HEK293 (cell line): Measurements from ENCODE around the gene MCU.
A peak's percentile ranks its signal among the peaks of the same experiment; 100 is the strongest.

Experiments used
- CTCF ChIA-PET: fragments of 350-600 bp; formaldehyde crosslinking; extraction: SDS; loops from one replicate; lab custom pipeline; 2021; ENCODE audit warnings: antibody characterized with exemption; lab: Yijun Ruan, JAX
- POLR2A ChIA-PET: fragments of 300-600 bp; formaldehyde crosslinking; extraction: SDS; loops from one replicate; lab custom pipeline; 2020; ENCODE audit warnings: antibody characterized with exemption, inconsistent platforms; lab: Yijun Ruan, JAX
- H3K27ac ChIP-seq: fragments of 200-500 bp; sonication (Bioruptor generic); 2 replicates; pipeline ENCODE4 v1.5.1; 2014; ENCODE audit warnings: low read depth, low read length, control low read depth, inconsistent platforms; ENCODE audit errors: extremely low read depth
- H3K36me3 ChIP-seq, 2 experiments: fragments of 200-500 bp in 1 of 2; sonication (Bioruptor generic) in 1 of 2; 1 replicate in 1 of 2; 2 replicates in 1 of 2; pipeline ENCODE4 v1.5.1; 2014 to 2017; ENCODE audit warnings: inconsistent platforms in 2 of 2, low read length in 2 of 2; ENCODE audit not compliant: control insufficient read depth in 2 of 2, insufficient read depth in 1 of 2
- H3K4me1 ChIP-seq: fragments of 200-500 bp; sonication (Bioruptor generic); 2 replicates; pipeline ENCODE4 v1.5.1; 2014; ENCODE audit warnings: mild to moderate bottlenecking, low read length, inconsistent platforms; ENCODE audit not compliant: control insufficient read depth, insufficient read depth
- H3K4me3 ChIP-seq: 2 replicates; pipeline ENCODE4 v1.5.1; 2011; ENCODE audit warnings: low read depth, mild to moderate bottlenecking, control low read depth, low read length, moderate library complexity
- H3K9me3 ChIP-seq: fragments of 200-500 bp; sonication (Bioruptor generic); 2 replicates; pipeline ENCODE4 v1.5.1; 2014; ENCODE audit warnings: low read depth, low read length, inconsistent platforms; ENCODE audit not compliant: control insufficient read depth, insufficient read depth
- GFI1B ChIP-seq: fragments of 450-650 bp; formaldehyde crosslinking; IDR thresholded peaks from 2 replicates; pipeline ENCODE4 v1.5.1; 2016; ENCODE audit warnings: missing biosample characterization, missing genetic modification characterization
- HOXA7 ChIP-seq: sonication (generic); formaldehyde crosslinking; IDR thresholded peaks from 2 replicates; pipeline ENCODE4 v1.8.1; 2022; ENCODE audit warnings: missing genetic modification reagents, borderline replicate concordance
- KLF9 ChIP-seq: fragments of 450-650 bp; formaldehyde crosslinking; IDR thresholded peaks from 2 replicates; pipeline ENCODE4 v1.5.1; 2016; ENCODE audit warnings: missing biosample characterization, missing genetic modification characterization, low read depth
- PRDM1 ChIP-seq: fragments of 450-650 bp; formaldehyde crosslinking; IDR thresholded peaks from 2 replicates; pipeline ENCODE4; 2016; ENCODE audit warnings: missing biosample characterization, missing genetic modification characterization
- REPIN1 ChIP-seq: fragments of 450-650 bp; formaldehyde crosslinking; IDR thresholded peaks from 2 replicates; pipeline ENCODE4 v1.5.1; 2017; ENCODE audit warnings: missing biosample characterization, missing genetic modification characterization, low read depth
- SCRT1 ChIP-seq: fragments of 450-650 bp; formaldehyde crosslinking; IDR thresholded peaks from 2 replicates; pipeline ENCODE4 v1.5.1; 2016; ENCODE audit warnings: missing biosample characterization, missing genetic modification characterization, borderline replicate concordance
- SCRT2 ChIP-seq: fragments of 450-650 bp; formaldehyde crosslinking; IDR thresholded peaks from 2 replicates; pipeline ENCODE4 v1.5.1; 2016; ENCODE audit warnings: missing biosample characterization, missing genetic modification characterization
- ZFP69B ChIP-seq: fragments of 450-650 bp; formaldehyde crosslinking; IDR thresholded peaks from 2 replicates; pipeline ENCODE4 v1.5.1; 2016; ENCODE audit warnings: missing biosample characterization, missing genetic modification characterization
- ZNF112 ChIP-seq: fragments of 450-650 bp; formaldehyde crosslinking; IDR thresholded peaks from 2 replicates; pipeline ENCODE4 v1.5.0; 2017; ENCODE audit warnings: missing biosample characterization, missing genetic modification characterization
- ZNF133 ChIP-seq: fragments of 450-650 bp; formaldehyde crosslinking; IDR thresholded peaks from 2 replicates; pipeline ENCODE4 v1.5.1; 2016; ENCODE audit warnings: missing biosample characterization, missing genetic modification characterization
- ZNF292 ChIP-seq: fragments of 450-650 bp; formaldehyde crosslinking; IDR thresholded peaks from 2 replicates; pipeline ENCODE4 v1.5.1; 2016; ENCODE audit warnings: low read depth, missing biosample characterization, missing genetic modification characterization, borderline replicate concordance
- ZNF350 ChIP-seq: fragments of 450-650 bp; formaldehyde crosslinking; IDR thresholded peaks from 2 replicates; pipeline ENCODE4 v1.5.0; 2017; ENCODE audit warnings: missing biosample characterization, mild to moderate bottlenecking, missing genetic modification characterization
- ZNF391 ChIP-seq: fragments of 450-650 bp; formaldehyde crosslinking; IDR thresholded peaks from 2 replicates; pipeline ENCODE4 v1.5.1; 2016; ENCODE audit warnings: low read depth, missing biosample characterization, missing genetic modification characterization, borderline replicate concordance
- ZNF416 ChIP-seq: fragments of 450-650 bp; formaldehyde crosslinking; IDR thresholded peaks from 2 replicates; pipeline ENCODE4 v1.5.1; 2016; ENCODE audit warnings: missing biosample characterization, missing genetic modification characterization
- ZNF514 ChIP-seq: fragments of 450-650 bp; formaldehyde crosslinking; IDR thresholded peaks from 2 replicates; pipeline ENCODE4 v1.5.1; 2016; ENCODE audit warnings: missing biosample characterization, missing genetic modification characterization
- ZNF610 ChIP-seq: fragments of 450-650 bp; formaldehyde crosslinking; IDR thresholded peaks from 2 replicates; pipeline ENCODE4 v1.5.1; 2016; ENCODE audit warnings: missing biosample characterization, missing genetic modification characterization, borderline replicate concordance
- ZNF621 ChIP-seq: fragments of 450-650 bp; formaldehyde crosslinking; IDR thresholded peaks from 2 replicates; pipeline ENCODE4 v1.5.1; 2017; ENCODE audit warnings: missing biosample characterization, missing genetic modification characterization
- ZNF623 ChIP-seq: fragments of 450-650 bp; formaldehyde crosslinking; IDR thresholded peaks from 2 replicates; pipeline ENCODE4 v1.5.1; 2016; ENCODE audit warnings: missing biosample characterization, missing genetic modification characterization
- ZNF626 ChIP-seq: fragments of 450-650 bp; sonication (Bioruptor Pico); formaldehyde crosslinking; IDR thresholded peaks from 2 replicates; pipeline ENCODE4 v1.5.1; 2018; ENCODE audit warnings: missing biosample characterization, missing genetic modification characterization, inconsistent platforms
- ZNF792 ChIP-seq: fragments of 450-650 bp; formaldehyde crosslinking; IDR thresholded peaks from 2 replicates; pipeline ENCODE4 v1.5.1; 2016; ENCODE audit warnings: missing biosample characterization, missing genetic modification characterization
- ZSCAN16 ChIP-seq: fragments of 450-650 bp; formaldehyde crosslinking; IDR thresholded peaks from 2 replicates; pipeline ENCODE4 v1.5.1; 2016; ENCODE audit warnings: missing biosample characterization, missing genetic modification characterization
- TF ChIP-seq, protein P1 (sequence below): fragments of 450-650 bp; formaldehyde crosslinking; IDR thresholded peaks from 2 replicates; pipeline ENCODE4 v1.5.1; 2016; ENCODE audit warnings: missing biosample characterization, missing genetic modification characterization
- TF ChIP-seq, protein P2 (sequence below): fragments of 450-650 bp; formaldehyde crosslinking; IDR thresholded peaks from 2 replicates; pipeline ENCODE4 v1.5.1; 2016; ENCODE audit warnings: missing biosample characterization, missing genetic modification characterization

The MCU gene

DNA sequence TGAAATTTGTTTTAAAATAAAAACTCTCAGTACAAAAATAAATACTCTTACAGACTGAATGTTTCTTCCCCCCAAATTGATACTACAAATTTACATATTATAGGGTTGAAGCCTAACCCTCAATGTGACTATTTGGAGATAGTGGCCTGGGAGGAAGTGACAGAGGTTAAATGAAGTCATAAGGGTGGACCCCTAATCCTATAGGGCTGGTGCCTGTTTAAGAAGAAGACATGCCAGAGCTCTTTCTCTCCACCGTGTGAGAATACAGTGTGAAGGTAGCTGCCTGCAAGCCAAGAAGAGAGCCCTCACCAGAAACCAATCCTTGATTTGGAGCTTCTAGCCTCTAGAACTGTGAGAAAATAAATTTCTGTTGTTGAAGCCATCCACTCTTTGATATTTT is 67.6 kb downstream of the MCU start:
- H3K9me3 ChIP-seq: no peaks in the 10 kb centered on the region
- no peak overlapping the region for H3K4me3 ChIP-seq
- H3K27ac ChIP-seq: no peak overlapping the region
- CTCF ChIA-PET: no interaction called here
- peaks cover 11% of the 10 kb centered on the region; the same call in 1 of the 2 replicates for H3K4me1 ChIP-seq
- H3K36me3 ChIP-seq: no peaks in the 10 kb centered on the region
- POLR2A ChIA-PET: no interaction called here
- TF ChIP-seq, protein P1, sequence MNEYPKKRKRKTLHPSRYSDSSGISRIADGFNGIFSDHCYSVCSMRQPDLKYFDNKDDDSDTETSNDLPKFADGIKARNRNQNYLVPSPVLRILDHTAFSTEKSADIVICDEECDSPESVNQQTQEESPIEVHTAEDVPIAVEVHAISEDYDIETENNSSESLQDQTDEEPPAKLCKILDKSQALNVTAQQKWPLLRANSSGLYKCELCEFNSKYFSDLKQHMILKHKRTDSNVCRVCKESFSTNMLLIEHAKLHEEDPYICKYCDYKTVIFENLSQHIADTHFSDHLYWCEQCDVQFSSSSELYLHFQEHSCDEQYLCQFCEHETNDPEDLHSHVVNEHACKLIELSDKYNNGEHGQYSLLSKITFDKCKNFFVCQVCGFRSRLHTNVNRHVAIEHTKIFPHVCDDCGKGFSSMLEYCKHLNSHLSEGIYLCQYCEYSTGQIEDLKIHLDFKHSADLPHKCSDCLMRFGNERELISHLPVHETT: no peak
- TF ChIP-seq HOXA7 (no peak), ZNF514 (tag by site-specific recombination) (no peak), ZFP69B (tag by site-specific recombination) (0 out of 2 replicates have a peak, but pooled peaks have one; percentile 32)
- TF ChIP-seq, protein P2, sequence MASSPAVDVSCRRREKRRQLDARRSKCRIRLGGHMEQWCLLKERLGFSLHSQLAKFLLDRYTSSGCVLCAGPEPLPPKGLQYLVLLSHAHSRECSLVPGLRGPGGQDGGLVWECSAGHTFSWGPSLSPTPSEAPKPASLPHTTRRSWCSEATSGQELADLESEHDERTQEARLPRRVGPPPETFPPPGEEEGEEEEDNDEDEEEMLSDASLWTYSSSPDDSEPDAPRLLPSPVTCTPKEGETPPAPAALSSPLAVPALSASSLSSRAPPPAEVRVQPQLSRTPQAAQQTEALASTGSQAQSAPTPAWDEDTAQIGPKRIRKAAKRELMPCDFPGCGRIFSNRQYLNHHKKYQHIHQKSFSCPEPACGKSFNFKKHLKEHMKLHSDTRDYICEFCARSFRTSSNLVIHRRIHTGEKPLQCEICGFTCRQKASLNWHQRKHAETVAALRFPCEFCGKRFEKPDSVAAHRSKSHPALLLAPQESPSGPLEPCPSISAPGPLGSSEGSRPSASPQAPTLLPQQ (tag by site-specific recombination): peak; percentile 84

GRCh38 chr10:72761498-72761897 is 69.6 kb downstream of the MCU start:
- POLR2A ChIA-PET: no interaction called here
- CTCF ChIA-PET: no interaction called here
- no peaks in the 10 kb centered on the region for H3K9me3 ChIP-seq
- H3K36me3 ChIP-seq: no peaks in the 10 kb centered on the region; a peak in 1 of 3 replicates
- H3K4me1 ChIP-seq: peaks cover 11% of the 10 kb centered on the region; the same call in 1 of the 2 replicates
- no peak overlapping the region for H3K27ac ChIP-seq
- TF ChIP-seq SCRT2 (tag by site-specific recombination) (peak; percentile 97), SCRT1 (tag by site-specific recombination) (peak; percentile 90), KLF9 (tag by site-specific recombination) (no peak)
- H3K4me3 ChIP-seq: no peak overlapping the region

DNA sequence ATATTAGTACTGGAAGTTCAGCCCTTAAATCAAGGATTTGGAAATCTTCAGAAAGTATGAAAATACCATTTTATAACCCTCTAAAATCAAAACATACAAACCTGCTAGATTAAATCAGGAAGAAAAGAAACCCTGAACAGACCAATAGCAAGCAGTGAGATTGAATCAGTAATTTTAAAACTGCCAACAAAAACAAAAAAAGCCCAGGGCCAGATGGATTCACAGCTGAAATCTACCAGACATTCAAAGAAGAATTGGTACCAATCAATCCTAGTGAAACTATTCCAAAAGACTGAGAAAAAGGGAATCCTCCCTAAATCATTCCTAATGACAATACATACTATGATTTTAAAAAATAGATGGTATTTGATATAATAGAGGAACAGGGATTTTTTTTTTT is 70.1 kb downstream of the MCU start:
- Histone ChIP-seq H3K27ac (no peak overlapping the region), H3K9me3 (no peaks in the 10 kb centered on the region), H3K4me1 (peaks cover 11% of the 10 kb centered on the region; the same call in 1 of the 2 replicates), H3K36me3 (no peaks in the 10 kb centered on the region; a peak in 1 of 3 replicates), H3K4me3 (no peak overlapping the region)
- ChIA-PET CTCF (interaction anchor here (1.4 kb wide), 1 partner anchor 72 kb away, joined by 3 read pairs; no protein-coding TSS in a partner anchor), POLR2A (no interaction called here)
- TF ChIP-seq ZNF610 (tag by site-specific recombination) (no peak), ZNF292 (tag by site-specific recombination) (no peak), GFI1B (tag by site-specific recombination) (0 out of 2 replicates have a peak, but pooled peaks have one; percentile 28), PRDM1 (tag by site-specific recombination) (no peak)

GRCh38 chr10:72763201-72763600 is 71.3 kb downstream of the MCU start:
- H3K4me3 ChIP-seq: no peak overlapping the region
- H3K27ac ChIP-seq: no peak overlapping the region
- POLR2A ChIA-PET: no interaction called here

More at GRCh38 chr10:72763201-72763600, 71.3 kb downstream of the MCU start:
- CTCF ChIA-PET: interaction anchor here (1.4 kb wide), 2 partner anchors 18 to 71 kb away, joined by 3 read pairs; no protein-coding TSS in a partner anchor
- Histone ChIP-seq H3K36me3 (no peaks in the 10 kb centered on the region; a peak in 1 of 3 replicates), H3K9me3 (no peaks in the 10 kb centered on the region)
- TF ChIP-seq ZNF416 (tag by site-specific recombination) (no peak), ZNF133 (tag by site-specific recombination) (no peak), REPIN1 (tag by site-specific recombination) (no peak), ZNF391 (tag by site-specific recombination) (no peak), ZSCAN16 (no peak), ZNF623 (tag by site-specific recombination) (no peak), ZNF792 (tag by site-specific recombination) (no peak), ZNF112 (no peak), ZNF621 (tag by site-specific recombination) (no peak), ZNF626 (no peak), ZNF350 (tag by site-specific recombination) (no peak)
- TF ChIP-seq, all 188 proteins: peak for 0
- H3K4me1 ChIP-seq: peaks cover 8% of the 10 kb centered on the region; the same call in 1 of the 2 replicates
